ENCODE data around the gene DHRS9.

DHRS9 gene

DNA sequence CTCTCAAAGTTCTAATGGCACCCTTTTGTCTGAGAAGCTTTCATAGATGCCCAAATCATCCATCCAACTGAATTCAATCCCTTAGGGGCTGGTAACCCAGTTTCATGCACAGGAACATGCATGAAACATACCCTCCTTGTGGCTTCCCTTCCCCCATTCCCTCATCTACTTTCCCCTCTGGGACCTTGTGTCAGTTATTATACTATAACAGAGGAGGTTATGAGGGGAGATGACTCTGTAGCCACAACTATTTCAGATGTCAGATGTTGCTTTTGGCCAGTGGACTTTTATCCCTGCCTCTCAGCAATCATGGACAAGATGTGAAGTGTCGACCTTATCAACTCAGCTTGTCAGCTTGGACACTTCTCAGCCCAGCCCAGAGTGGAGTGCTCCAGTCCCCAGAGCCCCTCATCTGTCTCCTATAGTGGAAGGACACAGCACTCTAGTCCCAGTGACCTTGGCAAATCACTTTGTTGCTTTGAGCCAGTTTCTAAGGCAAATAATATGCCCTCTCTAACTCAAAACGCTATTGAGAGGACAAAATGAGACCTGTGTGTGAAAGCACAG is 8.4 kb downstream of the DHRS9 start:
- Histone ChIP-seq H3K27ac (ENCODE audit: low read length, poor library complexity, severe bottlenecking) (no peak overlapping the region), H2BK15ac (ENCODE audit: low read depth, poor library complexity, severe bottlenecking) (no peak overlapping the region), H2AK5ac (ENCODE audit: low read length, severe bottlenecking) (no peak overlapping the region), H3K9ac (ENCODE audit: low read length) (no peak overlapping the region), H3K4ac (ENCODE audit: low read depth in 1 of 2, low read length in 2 of 2) (no peak overlapping the region), H3K18ac (ENCODE audit: low read depth in 1 of 2, low read length in 2 of 2) (no peak overlapping the region), H3K4me3 (ENCODE audit: insufficient read depth in 1 of 2, low read depth in 1 of 2, low read length in 2 of 2) (no peak overlapping the region), H2BK12ac (ENCODE audit: low read length in 2 of 2) (no peak overlapping the region), H2BK5ac (ENCODE audit: low read depth, low read length, poor library complexity, severe bottlenecking) (no peak overlapping the region), H3K79me1 (replicated peaks; ENCODE audit: low read length, poor library complexity, severe bottlenecking) (no peaks in the 10 kb centered on the region), H3K4me1 (ENCODE audit: control insufficient read depth, insufficient read depth, low read depth, low read length) (peaks cover 9% of the 10 kb centered on the region), H3K9me3 (ENCODE audit: control insufficient read depth, low read length) (no peaks in the 10 kb centered on the region), H3K23ac (ENCODE audit: low read length in 2 of 2) (no peak overlapping the region), H4K91ac (ENCODE audit: low read length) (no peak overlapping the region), H2AFZ (ENCODE audit: low read depth, low read length) (no peak overlapping the region), H3K4me2 (ENCODE audit: low read length, poor library complexity, severe bottlenecking) (no peak overlapping the region), H4K8ac (ENCODE audit: low read length) (no peak overlapping the region), H2BK120ac (ENCODE audit: low read depth, low read length) (no peak overlapping the region), H3K36me3 (ENCODE audit: control insufficient read depth in 1 of 2, insufficient read depth in 2 of 2, low read depth in 1 of 2, low read length in 2 of 2) (no peaks in the 10 kb centered on the region), H3K14ac (ENCODE audit: low read length in 2 of 2) (no peak overlapping the region), H3K27me3 (ENCODE audit: control insufficient read depth in 1 of 2, insufficient read depth in 1 of 2, low read length in 2 of 2) (no peaks in the 10 kb centered on the region)
- 83% methylated on average over 2 of the region's 2 CpGs for WGBS
- DNase-seq, result no peak

DNA sequence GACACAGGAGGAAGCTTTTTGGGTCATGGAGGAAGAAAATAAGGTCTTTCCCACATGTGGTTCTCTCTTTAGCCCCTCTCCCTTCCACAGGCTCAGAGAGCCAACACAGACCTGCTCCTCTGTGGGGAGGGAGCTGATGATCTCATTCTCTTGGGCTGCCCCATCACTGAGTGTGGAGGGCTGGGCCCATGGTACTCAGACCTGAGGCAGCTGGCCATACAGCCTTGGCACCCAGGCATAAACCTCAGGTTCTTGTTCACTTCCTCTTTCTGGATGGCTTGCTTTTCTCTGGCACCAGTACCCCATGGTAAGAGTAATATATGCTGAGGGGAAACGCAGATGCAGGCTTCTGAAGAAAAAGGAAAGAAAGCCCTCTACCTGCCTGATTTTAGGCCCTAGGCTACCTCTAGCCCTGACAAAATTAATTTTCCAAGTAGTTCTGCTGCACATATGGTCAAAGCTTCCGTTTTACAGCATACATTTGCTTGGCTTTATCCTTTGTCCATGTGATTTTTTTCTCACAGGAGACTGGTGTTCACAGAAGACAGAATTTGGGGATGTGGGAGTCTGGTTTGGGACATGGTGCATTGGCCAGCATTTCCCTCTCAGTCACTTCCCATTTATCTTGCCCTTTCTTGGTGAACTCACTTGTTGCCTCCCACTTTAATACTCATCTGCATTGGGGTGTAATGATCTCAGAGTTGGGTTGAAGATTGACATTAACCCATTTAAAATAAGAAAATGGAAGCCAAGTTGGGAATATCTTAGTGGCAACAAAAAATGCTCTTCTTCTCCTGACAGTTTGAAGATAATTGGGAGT is 11.1 kb downstream of the DHRS9 start:
- Histone ChIP-seq H2AK5ac (ENCODE audit: low read length, severe bottlenecking) (no peak overlapping the region), H3K14ac (ENCODE audit: low read length in 2 of 2) (no peak overlapping the region), H3K9ac (ENCODE audit: low read length) (no peak overlapping the region), H2BK5ac (ENCODE audit: low read depth, low read length, poor library complexity, severe bottlenecking) (no peak overlapping the region), H2BK12ac (ENCODE audit: low read length in 2 of 2) (no peak overlapping the region), H3K27ac (ENCODE audit: low read length, poor library complexity, severe bottlenecking) (no peak overlapping the region), H3K4me3 (ENCODE audit: insufficient read depth in 1 of 2, low read depth in 1 of 2, low read length in 2 of 2) (no peak overlapping the region), H4K91ac (ENCODE audit: low read length) (no peak overlapping the region), H3K4me1 (ENCODE audit: control insufficient read depth, insufficient read depth, low read depth, low read length) (peaks cover 5% of the 10 kb centered on the region), H2BK15ac (ENCODE audit: low read depth, poor library complexity, severe bottlenecking) (no peak overlapping the region), H3K27me3 (ENCODE audit: control insufficient read depth in 1 of 2, insufficient read depth in 1 of 2, low read length in 2 of 2) (no peaks in the 10 kb centered on the region), H3K9me3 (ENCODE audit: control insufficient read depth, low read length) (no peaks in the 10 kb centered on the region), H3K23ac (ENCODE audit: low read length in 2 of 2) (no peak overlapping the region), H3K4ac (ENCODE audit: low read depth in 1 of 2, low read length in 2 of 2) (no peak overlapping the region), H3K79me1 (replicated peaks; ENCODE audit: low read length, poor library complexity, severe bottlenecking) (no peaks in the 10 kb centered on the region), H2AFZ (ENCODE audit: low read depth, low read length) (no peak overlapping the region), H3K4me2 (ENCODE audit: low read length, poor library complexity, severe bottlenecking) (no peak overlapping the region), H2BK120ac (ENCODE audit: low read depth, low read length) (no peak overlapping the region), H3K36me3 (ENCODE audit: control insufficient read depth in 1 of 2, insufficient read depth in 2 of 2, low read depth in 1 of 2, low read length in 2 of 2) (no peaks in the 10 kb centered on the region), H3K18ac (ENCODE audit: low read depth in 1 of 2, low read length in 2 of 2) (no peak overlapping the region), H4K8ac (ENCODE audit: low read length) (no peak overlapping the region)
- DNase-seq, result no peak
- 100% methylated on average over 2 of the region's 2 CpGs for WGBS

DNA sequence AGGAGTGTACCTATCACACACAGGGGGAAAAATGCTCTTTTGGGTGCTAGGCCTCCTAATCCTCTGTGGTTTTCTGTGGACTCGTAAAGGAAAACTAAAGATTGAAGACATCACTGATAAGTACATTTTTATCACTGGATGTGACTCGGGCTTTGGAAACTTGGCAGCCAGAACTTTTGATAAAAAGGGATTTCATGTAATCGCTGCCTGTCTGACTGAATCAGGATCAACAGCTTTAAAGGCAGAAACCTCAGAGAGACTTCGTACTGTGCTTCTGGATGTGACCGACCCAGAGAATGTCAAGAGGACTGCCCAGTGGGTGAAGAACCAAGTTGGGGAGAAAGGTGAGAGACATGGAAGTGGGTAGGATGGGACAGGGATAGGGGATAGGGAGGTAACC is 12.2 kb downstream of the DHRS9 start:
- Histone ChIP-seq H3K4me2 (ENCODE audit: low read length, poor library complexity, severe bottlenecking) (no peak overlapping the region), H4K91ac (ENCODE audit: low read length) (no peak overlapping the region), H3K18ac (ENCODE audit: low read depth in 1 of 2, low read length in 2 of 2) (no peak overlapping the region), H2BK15ac (ENCODE audit: low read depth, poor library complexity, severe bottlenecking) (no peak overlapping the region), H3K23ac (ENCODE audit: low read length in 2 of 2) (no peak overlapping the region), H3K14ac (ENCODE audit: low read length in 2 of 2) (no peak overlapping the region), H2AFZ (ENCODE audit: low read depth, low read length) (no peak overlapping the region), H2AK5ac (ENCODE audit: low read length, severe bottlenecking) (no peak overlapping the region), H2BK12ac (ENCODE audit: low read length in 2 of 2) (no peak overlapping the region), H3K4ac (ENCODE audit: low read depth in 1 of 2, low read length in 2 of 2) (no peak overlapping the region), H3K27me3 (ENCODE audit: control insufficient read depth in 1 of 2, insufficient read depth in 1 of 2, low read length in 2 of 2) (no peaks in the 10 kb centered on the region), H3K79me1 (replicated peaks; ENCODE audit: low read length, poor library complexity, severe bottlenecking) (no peaks in the 10 kb centered on the region), H3K27ac (ENCODE audit: low read length, poor library complexity, severe bottlenecking) (no peak overlapping the region), H3K4me3 (ENCODE audit: insufficient read depth in 1 of 2, low read depth in 1 of 2, low read length in 2 of 2) (no peak overlapping the region), H2BK120ac (ENCODE audit: low read depth, low read length) (no peak overlapping the region), H3K4me1 (ENCODE audit: control insufficient read depth, insufficient read depth, low read depth, low read length) (peaks cover 5% of the 10 kb centered on the region), H3K9me3 (ENCODE audit: control insufficient read depth, low read length) (no peaks in the 10 kb centered on the region), H3K9ac (ENCODE audit: low read length) (no peak overlapping the region), H4K8ac (ENCODE audit: low read length) (no peak overlapping the region), H2BK5ac (ENCODE audit: low read depth, low read length, poor library complexity, severe bottlenecking) (no peak overlapping the region), H3K36me3 (ENCODE audit: control insufficient read depth in 1 of 2, insufficient read depth in 2 of 2, low read depth in 1 of 2, low read length in 2 of 2) (no peaks in the 10 kb centered on the region)
- DNase-seq, result no peak
- WGBS, result 88% methylated on average over 5 of the region's 5 CpGs

DNA sequence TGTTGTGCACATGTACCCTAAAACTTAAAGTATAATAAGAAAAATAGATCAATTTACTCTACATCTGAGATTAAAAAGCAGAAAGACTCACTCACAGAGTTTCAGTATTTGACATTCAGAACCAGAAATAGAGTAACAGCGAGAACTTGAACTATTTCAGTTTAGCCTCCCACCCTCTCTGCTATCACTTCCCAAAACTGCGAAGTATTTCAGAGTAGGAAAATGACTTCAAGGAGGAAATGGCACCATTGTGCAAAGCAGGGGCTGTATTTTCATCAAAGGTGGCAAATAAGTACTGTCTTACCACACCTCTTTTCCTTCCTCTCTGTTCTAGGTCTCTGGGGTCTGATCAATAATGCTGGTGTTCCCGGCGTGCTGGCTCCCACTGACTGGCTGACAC is 13.6 kb downstream of the DHRS9 start:
- Histone ChIP-seq H2AFZ (ENCODE audit: low read depth, low read length) (no peak overlapping the region), H3K9me3 (ENCODE audit: control insufficient read depth, low read length) (no peaks in the 10 kb centered on the region), H3K36me3 (ENCODE audit: control insufficient read depth in 1 of 2, insufficient read depth in 2 of 2, low read depth in 1 of 2, low read length in 2 of 2) (no peaks in the 10 kb centered on the region), H4K91ac (ENCODE audit: low read length) (no peak overlapping the region), H4K8ac (ENCODE audit: low read length) (no peak overlapping the region), H3K4me2 (ENCODE audit: low read length, poor library complexity, severe bottlenecking) (no peak overlapping the region), H3K4ac (ENCODE audit: low read depth in 1 of 2, low read length in 2 of 2) (no peak overlapping the region), H3K23ac (ENCODE audit: low read length in 2 of 2) (no peak overlapping the region), H2BK5ac (ENCODE audit: low read depth, low read length, poor library complexity, severe bottlenecking) (no peak overlapping the region), H3K9ac (ENCODE audit: low read length) (no peak overlapping the region), H3K27ac (ENCODE audit: low read length, poor library complexity, severe bottlenecking) (no peak overlapping the region), H3K4me1 (ENCODE audit: control insufficient read depth, insufficient read depth, low read depth, low read length) (peaks cover 3% of the 10 kb centered on the region), H3K4me3 (ENCODE audit: insufficient read depth in 1 of 2, low read depth in 1 of 2, low read length in 2 of 2) (no peak overlapping the region), H2BK120ac (ENCODE audit: low read depth, low read length) (no peak overlapping the region), H3K18ac (ENCODE audit: low read depth in 1 of 2, low read length in 2 of 2) (no peak overlapping the region), H2BK15ac (ENCODE audit: low read depth, poor library complexity, severe bottlenecking) (no peak overlapping the region), H3K14ac (ENCODE audit: low read length in 2 of 2) (no peak overlapping the region), H3K79me1 (replicated peaks; ENCODE audit: low read length, poor library complexity, severe bottlenecking) (no peaks in the 10 kb centered on the region), H2AK5ac (ENCODE audit: low read length, severe bottlenecking) (no peak overlapping the region), H2BK12ac (ENCODE audit: low read length in 2 of 2) (no peak overlapping the region), H3K27me3 (ENCODE audit: control insufficient read depth in 1 of 2, insufficient read depth in 1 of 2, low read length in 2 of 2) (peaks cover 3 to 9% of the 10 kb centered on the region in 2 experiments)
- WGBS, result 83% methylated on average over 4 of the region's 4 CpGs
- DNase-seq, result no peak

Data from mesenchymal stem cell (in vitro differentiated cells and primary cell).